Liver (tissue), 9 donors: ENCODE data around the gene FAM107A. TPM values are rescaled to one million over a fixed set of nuclear protein-coding genes. Genes with fewer than 3 reads are reported as not detected.
A peak's percentile ranks its signal among the peaks of the same experiment; 100 is the strongest.

Experiments used
- DNase-seq: peaks from one replicate; pipeline ENCODE4 v3.0.0-alpha.2; 2017; ENCODE audit warnings: low spot score
- H3K27ac ChIP-seq, 2 donors: one replicate each; pipeline ENCODE4 v1.7.0; 2013; ENCODE audit warnings: inconsistent platforms in 2 of 2, low read length in 2 of 2, control low read depth in 1 of 2, low read depth in 1 of 2, mild to moderate bottlenecking in 1 of 2
- H3K27me3 ChIP-seq, 4 donors: one replicate each; pipeline versions ENCODE4 v1.6.1 to v1.7.0; 2013; ENCODE audit warnings: low read length in 3 of 4, inconsistent platforms in 1 of 4, mild to moderate bottlenecking in 1 of 4, moderate library complexity in 1 of 4; ENCODE audit not compliant: control insufficient read depth in 4 of 4, insufficient read depth in 4 of 4
- H3K36me3 ChIP-seq, 4 donors: one replicate each; pipeline versions ENCODE4 v1.6.1 to v1.7.0; 2013; ENCODE audit warnings: low read length in 3 of 4, mild to moderate bottlenecking in 3 of 4, low read depth in 1 of 4, moderate library complexity in 1 of 4; ENCODE audit not compliant: control insufficient read depth in 4 of 4, insufficient read depth in 3 of 4
- H3K4me1 ChIP-seq, 4 donors: one replicate each; pipeline versions ENCODE4 v1.6.1 to v1.7.0; 2013; ENCODE audit warnings: low read length in 3 of 4, mild to moderate bottlenecking in 3 of 4, moderate library complexity in 1 of 4; ENCODE audit not compliant: control insufficient read depth in 4 of 4, insufficient read depth in 4 of 4
- H3K4me3 ChIP-seq, 3 donors: one replicate each; pipeline versions ENCODE4 v1.6.1 to v1.7.0; 2013; ENCODE audit warnings: low read length in 3 of 3, control low read depth in 1 of 3, low read depth in 1 of 3, mild to moderate bottlenecking in 1 of 3
- H3K9ac ChIP-seq, 2 donors: one replicate each; pipeline ENCODE4 v1.7.0; 2013; ENCODE audit warnings: low read length in 2 of 2, mild to moderate bottlenecking in 2 of 2, moderate library complexity in 2 of 2, control low read depth in 1 of 2, low read depth in 1 of 2
- H3K9me3 ChIP-seq, 4 donors: one replicate each; pipeline versions ENCODE4 v1.6.1 to v1.7.0; 2013; ENCODE audit warnings: low read length in 3 of 4; ENCODE audit not compliant: control insufficient read depth in 4 of 4
- EGR1 ChIP-seq, 2 donors: IDR thresholded peaks; 2 replicates each; pipeline ENCODE4 v1.6.1; 2016 to 2018; ENCODE audit warnings: antibody characterized with exemption in 2 of 2, low read depth in 2 of 2
- FOXA1 ChIP-seq: IDR thresholded peaks from 2 replicates; pipeline ENCODE4 v1.6.1; 2016; ENCODE audit warnings: antibody characterized with exemption
- FOXA2 ChIP-seq: IDR thresholded peaks from 2 replicates; pipeline ENCODE4 v1.6.1; 2016; ENCODE audit warnings: antibody characterized with exemption
- GABPA ChIP-seq, 2 donors: IDR thresholded peaks in 1 of 2; conservative IDR thresholded peaks in 1 of 2; 2 replicates each; pipeline ENCODE4 v1.6.1; 2016; ENCODE audit warnings: antibody characterized with exemption in 2 of 2, mild to moderate bottlenecking in 1 of 2, moderate library complexity in 1 of 2
- HNF4A ChIP-seq, 2 donors: conservative IDR thresholded peaks; 2 replicates each; pipeline ENCODE4 v1.6.1; 2016; ENCODE audit warnings: antibody characterized with exemption in 2 of 2, mild to moderate bottlenecking in 2 of 2
- HNF4G ChIP-seq: IDR thresholded peaks from 2 replicates; pipeline ENCODE4 v1.6.1; 2016; ENCODE audit warnings: antibody characterized with exemption
- JUND ChIP-seq, 2 donors: IDR thresholded peaks; 2 replicates each; pipeline ENCODE4 v1.6.1; 2016; ENCODE audit warnings: antibody characterized with exemption in 2 of 2
- NR2F2 ChIP-seq: IDR thresholded peaks from 2 replicates; pipeline ENCODE4 v1.6.1; 2016; ENCODE audit warnings: antibody characterized with exemption
- RAD21 ChIP-seq, 2 donors: IDR thresholded peaks; 2 replicates each; pipeline ENCODE4 v1.6.1; 2016; ENCODE audit warnings: antibody characterized with exemption in 2 of 2, mild to moderate bottlenecking in 2 of 2
- RXRA ChIP-seq, 2 donors: IDR thresholded peaks; 2 replicates each; pipeline ENCODE4 v1.6.1; 2017 to 2018; ENCODE audit warnings: antibody characterized with exemption in 2 of 2, mild to moderate bottlenecking in 1 of 2
- SP1 ChIP-seq: IDR thresholded peaks from 2 replicates; pipeline ENCODE4 v1.6.1; 2018; ENCODE audit warnings: antibody characterized with exemption, mild to moderate bottlenecking
- TAF1 ChIP-seq: conservative IDR thresholded peaks from 2 replicates; pipeline ENCODE4 v1.6.1; 2016; ENCODE audit warnings: antibody characterized with exemption, mild to moderate bottlenecking
- YY1 ChIP-seq: IDR thresholded peaks from 2 replicates; pipeline ENCODE4 v1.6.1; 2016; ENCODE audit warnings: antibody characterized with exemption, mild to moderate bottlenecking
- WGBS: extraction: QIAGEN DNeasy Blood & Tissue Kit; methylation state at CpG from one replicate; pipeline ENCODE4 v1.1.7; 2013; 5-methylcytosine and 5-hydroxymethylcytosine counted together
- polyA plus RNA-seq, 2 donors: library from polyadenylated mRNA; stranded (reverse) in 1 of 2; unstranded in 1 of 2; fragments of 200-250 nt in 1 of 2; fragments of >200 nt in 1 of 2; fragmentation: Nextera tagmentation in 1 of 2; extraction: Ambion mirVana in 1 of 2; gene quantifications; one replicate each; pipeline versions ENCODE4 v1.2.1 to v1.2.3, GENCODE V29; 2013 to 2015
- total RNA-seq, 2 donors: library from RNA; depleted of rRNA; stranded (reverse); fragments of >200 nt; gene quantifications; one replicate each; pipeline ENCODE4 v1.2.3, GENCODE V29; 2014
- TF ChIP-seq, protein P1 (sequence below): IDR thresholded peaks from 2 replicates; pipeline ENCODE4 v1.6.1; 2016; ENCODE audit warnings: antibody characterized with exemption, mild to moderate bottlenecking
- TF ChIP-seq, protein P2 (sequence below): IDR thresholded peaks from 2 replicates; pipeline ENCODE4 v1.6.1; 2016; ENCODE audit warnings: antibody characterized with exemption
- TF ChIP-seq, protein P3 (sequence below): IDR thresholded peaks from 2 replicates; pipeline ENCODE4 v1.6.1; 2016; ENCODE audit warnings: antibody characterized with exemption
- TF ChIP-seq, protein P4 (sequence below): IDR thresholded peaks from 2 replicates; pipeline ENCODE4 v1.6.1; 2016; ENCODE audit warnings: antibody characterized with exemption
- TF ChIP-seq, protein P5 (sequence below): fragments of 150-350 bp; IDR thresholded peaks from 2 replicates; pipeline ENCODE4 v1.5.1; 2017; ENCODE audit warnings: improper control_type of control experiment, low read depth, low read length; ENCODE audit not compliant: missing input control
- donor health status: healthy.
- donor health status: healthy.
- donor health status: healthy.
- donor health status: healthy.
- donor health status: healthy.

Gene FAM107A
- total and polyA plus RNA-seq, 4 donors = 0.05 to 4.7 (median 1.4) TPM

DNA sequence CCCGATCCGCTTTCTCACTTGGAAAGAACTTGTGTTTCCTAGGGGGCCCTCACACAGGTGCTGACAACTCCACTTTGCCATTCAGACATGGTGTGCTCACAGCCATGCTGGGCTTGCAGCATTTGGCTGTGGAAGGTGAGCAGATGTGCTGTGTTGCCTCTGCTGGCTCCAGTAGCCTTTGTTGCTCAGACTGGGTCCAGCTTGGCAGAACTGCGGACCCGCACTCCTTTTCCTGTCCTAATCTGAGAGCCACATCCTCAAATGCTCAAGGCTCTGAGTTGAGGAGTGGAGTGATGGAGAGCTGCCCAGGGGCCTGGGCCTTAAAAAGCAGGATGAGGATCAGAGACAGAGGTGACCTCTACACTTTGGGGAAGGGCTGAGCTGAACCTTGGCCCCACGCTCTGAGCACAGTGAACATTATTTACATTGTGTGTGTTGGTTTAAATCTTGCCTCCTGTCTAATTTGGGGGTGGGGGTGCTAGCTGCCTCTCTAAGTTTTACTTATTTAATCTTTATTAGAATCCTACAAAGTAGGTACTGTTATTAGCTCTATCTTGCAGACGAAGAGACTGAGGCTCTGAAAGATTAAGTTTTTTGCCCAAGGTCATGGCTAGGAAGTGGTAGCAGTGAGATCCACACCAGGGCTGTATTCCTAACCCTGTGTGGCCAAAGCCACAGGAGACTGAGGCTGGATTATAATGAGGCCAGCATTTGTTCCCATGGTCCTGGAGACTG is 57.4 kb downstream of the FAM107A start:
- no peaks in the 10 kb centered on the region for H3K27me3 ChIP-seq

More for the DNA sequence above, 57.4 kb downstream of the FAM107A start:
- Histone ChIP-seq H3K4me3 (no peak overlapping the region), H3K9ac (peak overlapping the region; percentile 20 to 72), H3K4me1 (peaks cover 33 to 66% (median 60%) of the 10 kb centered on the region in 4 donors), H3K9me3 (no peaks in the 10 kb centered on the region), H3K36me3 (peaks cover 0 to 32% (median 12%) of the 10 kb centered on the region in 4 donors), H3K27ac (peak overlapping the region; percentile 95)
- DNase-seq = no peak
- 57% methylated on average over 6 of the region's 6 CpGs for WGBS
- TF ChIP-seq FOXA2 = peak; percentile 82
- TF ChIP-seq, protein P1, sequence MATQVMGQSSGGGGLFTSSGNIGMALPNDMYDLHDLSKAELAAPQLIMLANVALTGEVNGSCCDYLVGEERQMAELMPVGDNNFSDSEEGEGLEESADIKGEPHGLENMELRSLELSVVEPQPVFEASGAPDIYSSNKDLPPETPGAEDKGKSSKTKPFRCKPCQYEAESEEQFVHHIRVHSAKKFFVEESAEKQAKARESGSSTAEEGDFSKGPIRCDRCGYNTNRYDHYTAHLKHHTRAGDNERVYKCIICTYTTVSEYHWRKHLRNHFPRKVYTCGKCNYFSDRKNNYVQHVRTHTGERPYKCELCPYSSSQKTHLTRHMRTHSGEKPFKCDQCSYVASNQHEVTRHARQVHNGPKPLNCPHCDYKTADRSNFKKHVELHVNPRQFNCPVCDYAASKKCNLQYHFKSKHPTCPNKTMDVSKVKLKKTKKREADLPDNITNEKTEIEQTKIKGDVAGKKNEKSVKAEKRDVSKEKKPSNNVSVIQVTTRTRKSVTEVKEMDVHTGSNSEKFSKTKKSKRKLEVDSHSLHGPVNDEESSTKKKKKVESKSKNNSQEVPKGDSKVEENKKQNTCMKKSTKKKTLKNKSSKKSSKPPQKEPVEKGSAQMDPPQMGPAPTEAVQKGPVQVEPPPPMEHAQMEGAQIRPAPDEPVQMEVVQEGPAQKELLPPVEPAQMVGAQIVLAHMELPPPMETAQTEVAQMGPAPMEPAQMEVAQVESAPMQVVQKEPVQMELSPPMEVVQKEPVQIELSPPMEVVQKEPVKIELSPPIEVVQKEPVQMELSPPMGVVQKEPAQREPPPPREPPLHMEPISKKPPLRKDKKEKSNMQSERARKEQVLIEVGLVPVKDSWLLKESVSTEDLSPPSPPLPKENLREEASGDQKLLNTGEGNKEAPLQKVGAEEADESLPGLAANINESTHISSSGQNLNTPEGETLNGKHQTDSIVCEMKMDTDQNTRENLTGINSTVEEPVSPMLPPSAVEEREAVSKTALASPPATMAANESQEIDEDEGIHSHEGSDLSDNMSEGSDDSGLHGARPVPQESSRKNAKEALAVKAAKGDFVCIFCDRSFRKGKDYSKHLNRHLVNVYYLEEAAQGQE = peak; percentile 39
- peak; percentile 47 for TF ChIP-seq NR2F2
- no peak for TF ChIP-seq EGR1 (IDR thresholded peaks at IDR 0.05; ENCODE audit: low read depth in 2 of 2)
- TF ChIP-seq SP1 = peak; percentile 86
- TF ChIP-seq YY1 = peak; percentile 44
- peak in 1 of 2 donors; percentile 36 for TF ChIP-seq RAD21 (IDR thresholded peaks at IDR 0.05)
- peak; percentile 92 to 94 for TF ChIP-seq HNF4A (conservative IDR thresholded peaks at IDR 0.05)
- TF ChIP-seq TAF1 = no peak
- TF ChIP-seq, protein P2, sequence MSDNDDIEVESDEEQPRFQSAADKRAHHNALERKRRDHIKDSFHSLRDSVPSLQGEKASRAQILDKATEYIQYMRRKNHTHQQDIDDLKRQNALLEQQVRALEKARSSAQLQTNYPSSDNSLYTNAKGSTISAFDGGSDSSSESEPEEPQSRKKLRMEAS = peak; percentile 74
- TF ChIP-seq GABPA (IDR thresholded peaks at IDR 0.05 in 1 of 2, conservative IDR thresholded peaks at IDR 0.05 in 1 of 2) = no peak
- peak; percentile 82 to 85 for TF ChIP-seq RXRA (IDR thresholded peaks at IDR 0.05)
- peak; percentile 64 for TF ChIP-seq FOXA1
- TF ChIP-seq, protein P3, sequence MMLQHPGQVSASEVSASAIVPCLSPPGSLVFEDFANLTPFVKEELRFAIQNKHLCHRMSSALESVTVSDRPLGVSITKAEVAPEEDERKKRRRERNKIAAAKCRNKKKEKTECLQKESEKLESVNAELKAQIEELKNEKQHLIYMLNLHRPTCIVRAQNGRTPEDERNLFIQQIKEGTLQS = no peak
- TF ChIP-seq JUND (IDR thresholded peaks at IDR 0.05) = peak in 1 of 2 donors; percentile 65
- TF ChIP-seq, protein P4, sequence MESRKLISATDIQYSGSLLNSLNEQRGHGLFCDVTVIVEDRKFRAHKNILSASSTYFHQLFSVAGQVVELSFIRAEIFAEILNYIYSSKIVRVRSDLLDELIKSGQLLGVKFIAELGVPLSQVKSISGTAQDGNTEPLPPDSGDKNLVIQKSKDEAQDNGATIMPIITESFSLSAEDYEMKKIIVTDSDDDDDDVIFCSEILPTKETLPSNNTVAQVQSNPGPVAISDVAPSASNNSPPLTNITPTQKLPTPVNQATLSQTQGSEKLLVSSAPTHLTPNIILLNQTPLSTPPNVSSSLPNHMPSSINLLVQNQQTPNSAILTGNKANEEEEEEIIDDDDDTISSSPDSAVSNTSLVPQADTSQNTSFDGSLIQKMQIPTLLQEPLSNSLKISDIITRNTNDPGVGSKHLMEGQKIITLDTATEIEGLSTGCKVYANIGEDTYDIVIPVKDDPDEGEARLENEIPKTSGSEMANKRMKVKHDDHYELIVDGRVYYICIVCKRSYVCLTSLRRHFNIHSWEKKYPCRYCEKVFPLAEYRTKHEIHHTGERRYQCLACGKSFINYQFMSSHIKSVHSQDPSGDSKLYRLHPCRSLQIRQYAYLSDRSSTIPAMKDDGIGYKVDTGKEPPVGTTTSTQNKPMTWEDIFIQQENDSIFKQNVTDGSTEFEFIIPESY = peak; percentile 39
- TF ChIP-seq, protein P5, sequence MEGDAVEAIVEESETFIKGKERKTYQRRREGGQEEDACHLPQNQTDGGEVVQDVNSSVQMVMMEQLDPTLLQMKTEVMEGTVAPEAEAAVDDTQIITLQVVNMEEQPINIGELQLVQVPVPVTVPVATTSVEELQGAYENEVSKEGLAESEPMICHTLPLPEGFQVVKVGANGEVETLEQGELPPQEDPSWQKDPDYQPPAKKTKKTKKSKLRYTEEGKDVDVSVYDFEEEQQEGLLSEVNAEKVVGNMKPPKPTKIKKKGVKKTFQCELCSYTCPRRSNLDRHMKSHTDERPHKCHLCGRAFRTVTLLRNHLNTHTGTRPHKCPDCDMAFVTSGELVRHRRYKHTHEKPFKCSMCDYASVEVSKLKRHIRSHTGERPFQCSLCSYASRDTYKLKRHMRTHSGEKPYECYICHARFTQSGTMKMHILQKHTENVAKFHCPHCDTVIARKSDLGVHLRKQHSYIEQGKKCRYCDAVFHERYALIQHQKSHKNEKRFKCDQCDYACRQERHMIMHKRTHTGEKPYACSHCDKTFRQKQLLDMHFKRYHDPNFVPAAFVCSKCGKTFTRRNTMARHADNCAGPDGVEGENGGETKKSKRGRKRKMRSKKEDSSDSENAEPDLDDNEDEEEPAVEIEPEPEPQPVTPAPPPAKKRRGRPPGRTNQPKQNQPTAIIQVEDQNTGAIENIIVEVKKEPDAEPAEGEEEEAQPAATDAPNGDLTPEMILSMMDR = no peak
- TF ChIP-seq HNF4G = peak; percentile 72
